Activated CD8-positive, alpha-beta T cell treated with anti-CD3 and anti-CD28 coated beads for 36 hours (primary cell): ENCODE results near the gene GRAMD2B. TPM values are rescaled to one million over a fixed set of nuclear protein-coding genes. Genes with fewer than 3 reads are reported as not detected.

ENCODE experiments used
- ATAC-seq: fragments of 200-7000 bp; cut with Tn5 transposase; one replicate; pipeline ENCODE4 v1.10.0; 2021; ENCODE audit warnings: mild to moderate bottlenecking, moderate library complexity
- CTCF ChIA-PET: fragments of 350-600 bp; sonication (Branson Sonifier 250); formaldehyde crosslinking; loops from one replicate; lab custom pipeline; 2021; ENCODE audit warnings: antibody characterized with exemption; lab: Charles Lee
- POLR2A ChIA-PET: fragments of 350-600 bp; sonication (Branson Sonifier 250); formaldehyde crosslinking; loops from one replicate; lab custom pipeline; 2021; ENCODE audit warnings: antibody characterized with exemption; lab: Charles Lee
- DNase-seq: peaks from one replicate; pipeline ENCODE4 v3.0.0-alpha.2; 2020
- H3K27ac Mint-ChIP-seq: one replicate; pipeline ENCODE4 v1.8.0; 2021; ENCODE audit warnings: mild to moderate bottlenecking, mixed read lengths
- H3K27me3 Mint-ChIP-seq: one replicate; pipeline ENCODE4 v1.8.0; 2021; ENCODE audit warnings: mixed read lengths
- H3K36me3 Mint-ChIP-seq: one replicate; pipeline ENCODE4 v1.8.0; 2021; ENCODE audit warnings: low read depth, mixed read lengths
- H3K4me1 Mint-ChIP-seq: one replicate; pipeline ENCODE4 v1.8.0; 2021; ENCODE audit warnings: low read depth, mixed read lengths
- H3K4me3 Mint-ChIP-seq: one replicate; pipeline ENCODE4 v1.8.0; 2021; ENCODE audit warnings: mild to moderate bottlenecking, moderate library complexity, mixed read lengths
- H3K9me3 Mint-ChIP-seq: one replicate; pipeline ENCODE4 v1.8.0; 2021; ENCODE audit warnings: mixed read lengths
- intact Hi-C: fragments of 100-400 bp; cut with micrococcal nuclease; formaldehyde crosslinking; loops from one replicate; pipeline ENCODE4 v1.10.0; 2022
- total RNA-seq, 2 experiments: library from RNA; stranded (reverse); gene quantifications; one replicate each; pipeline ENCODE4 v1.2.3, GENCODE V29; 2021
- TF ChIP-seq, protein P1 (sequence below): fragments of 200-600 bp; IDR thresholded peaks from one replicate; pipeline ENCODE4 v1.8.0; 2022; ENCODE audit warnings: antibody characterized with exemption, mild to moderate bottlenecking

Gene GRAMD2B
- total RNA-seq, 2 experiments from 2014 or later, result 8.0 to 8.4 TPM

DNA sequence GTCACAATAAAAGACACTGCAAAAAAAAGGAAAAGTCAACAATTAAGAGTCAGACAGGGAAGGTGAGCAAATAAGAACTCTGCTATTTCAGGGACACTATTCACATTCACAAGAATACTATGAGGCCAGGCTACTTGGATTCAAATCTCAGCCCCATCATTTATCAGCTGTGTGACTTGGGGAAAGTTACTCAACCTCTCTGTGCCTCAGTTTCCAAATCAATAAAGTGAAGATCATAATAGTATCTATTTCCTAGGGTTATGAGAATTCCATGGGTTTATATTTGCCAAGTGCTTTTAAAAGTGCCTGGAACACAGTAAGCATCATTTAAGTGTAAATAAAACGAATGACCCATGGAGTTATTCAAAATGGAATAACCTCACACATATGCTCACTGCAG, 115.4 kb downstream of the GRAMD2B start:
- H3K4me1 Mint-ChIP-seq, result no peaks in the 10 kb centered on the region
- no peaks in the 10 kb centered on the region for H3K36me3 Mint-ChIP-seq
- H3K27ac Mint-ChIP-seq, result no peak overlapping the region
- TF ChIP-seq, protein P1, sequence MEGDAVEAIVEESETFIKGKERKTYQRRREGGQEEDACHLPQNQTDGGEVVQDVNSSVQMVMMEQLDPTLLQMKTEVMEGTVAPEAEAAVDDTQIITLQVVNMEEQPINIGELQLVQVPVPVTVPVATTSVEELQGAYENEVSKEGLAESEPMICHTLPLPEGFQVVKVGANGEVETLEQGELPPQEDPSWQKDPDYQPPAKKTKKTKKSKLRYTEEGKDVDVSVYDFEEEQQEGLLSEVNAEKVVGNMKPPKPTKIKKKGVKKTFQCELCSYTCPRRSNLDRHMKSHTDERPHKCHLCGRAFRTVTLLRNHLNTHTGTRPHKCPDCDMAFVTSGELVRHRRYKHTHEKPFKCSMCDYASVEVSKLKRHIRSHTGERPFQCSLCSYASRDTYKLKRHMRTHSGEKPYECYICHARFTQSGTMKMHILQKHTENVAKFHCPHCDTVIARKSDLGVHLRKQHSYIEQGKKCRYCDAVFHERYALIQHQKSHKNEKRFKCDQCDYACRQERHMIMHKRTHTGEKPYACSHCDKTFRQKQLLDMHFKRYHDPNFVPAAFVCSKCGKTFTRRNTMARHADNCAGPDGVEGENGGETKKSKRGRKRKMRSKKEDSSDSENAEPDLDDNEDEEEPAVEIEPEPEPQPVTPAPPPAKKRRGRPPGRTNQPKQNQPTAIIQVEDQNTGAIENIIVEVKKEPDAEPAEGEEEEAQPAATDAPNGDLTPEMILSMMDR, result no peak
- intact Hi-C loops, result loop anchor here (2.0 kb wide), 1 partner anchor 184 kb away; no protein-coding TSS in a partner anchor
- ATAC-seq (no peak), DNase-seq (no peak)
- no peaks in the 10 kb centered on the region for H3K9me3 Mint-ChIP-seq
- no peak overlapping the region for H3K4me3 Mint-ChIP-seq
- ChIA-PET CTCF (interaction anchor here (0.6 to 11.2 kb wide), 18 partner anchors 10 to 206 kb away, joined by 3 to 206 read pairs (median 4); partner anchors contain the start of gene PHAX), POLR2A (no interaction called here)
- H3K27me3 Mint-ChIP-seq, result no peaks in the 10 kb centered on the region

DNA sequence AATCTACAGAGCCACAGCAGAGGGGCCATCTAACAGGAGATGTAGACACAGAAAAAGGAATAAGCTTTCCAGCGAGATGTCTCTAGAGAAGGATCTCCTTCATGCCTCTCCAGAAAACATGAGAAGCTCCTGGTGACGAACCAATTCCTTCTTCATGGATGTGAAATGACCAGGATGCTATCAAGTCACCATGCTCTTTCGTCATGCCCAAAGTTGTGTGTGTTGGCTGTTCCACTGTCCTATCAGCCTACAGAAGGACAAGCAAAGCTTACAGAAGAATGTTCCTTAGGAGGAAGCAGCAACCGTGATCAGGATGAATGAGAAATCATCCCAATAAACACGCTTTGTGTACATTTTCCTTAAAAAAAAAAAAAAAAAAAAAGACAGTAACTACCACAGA, 117.4 kb downstream of the GRAMD2B start:
- POLR2A ChIA-PET, result interaction anchor here (0.5 kb wide), 1 partner anchor 14 kb away, joined by 3 read pairs; no protein-coding TSS in a partner anchor
- H3K36me3 Mint-ChIP-seq, result no peaks in the 10 kb centered on the region
- intact Hi-C loops, result no loop called here

DNA sequence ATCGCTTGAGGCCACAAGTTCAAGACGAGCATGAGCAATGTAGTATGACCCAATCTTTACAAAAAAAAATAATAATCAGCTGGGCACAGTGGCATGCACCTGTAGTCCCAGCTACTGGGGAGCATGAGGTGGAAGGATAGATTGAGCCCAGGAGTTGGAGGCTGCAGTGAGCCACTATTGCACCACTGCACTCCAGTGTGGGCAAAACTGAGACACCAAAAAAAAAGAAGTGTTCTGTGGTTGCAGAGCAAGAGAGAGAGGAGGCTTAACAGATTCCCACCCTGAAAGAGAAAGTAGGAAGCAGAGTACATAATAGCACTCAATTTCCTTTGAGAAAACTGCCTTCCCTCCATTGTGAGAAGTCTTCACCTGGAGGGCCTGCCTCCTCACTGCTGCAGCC, 119.2 kb downstream of the GRAMD2B start:
- no peaks in the 10 kb centered on the region for H3K27me3 Mint-ChIP-seq
- ATAC-seq, result no peak
- no peak overlapping the region for H3K27ac Mint-ChIP-seq
- POLR2A ChIA-PET, result no interaction called here
- no peak for DNase-seq
- CTCF ChIA-PET, result interaction anchor here (0.6 to 11.2 kb wide), 5 partner anchors 42 to 670 kb away, joined by 3 to 206 read pairs (median 23); no protein-coding TSS in a partner anchor
- H3K4me3 Mint-ChIP-seq, result no peak overlapping the region
- no peaks in the 10 kb centered on the region for H3K4me1 Mint-ChIP-seq
- intact Hi-C loops, result no loop called here
- TF ChIP-seq, protein P1, result no peak
- H3K36me3 Mint-ChIP-seq, result no peaks in the 10 kb centered on the region
- H3K9me3 Mint-ChIP-seq, result no peaks in the 10 kb centered on the region

More for the DNA sequence above, 117.4 kb downstream of the GRAMD2B start:
- TF ChIP-seq, protein P1, result no peak
- DNase-seq (no peak), ATAC-seq (no peak)
- Mint-ChIP-seq H3K4me3 (no peak overlapping the region), H3K27me3 (no peaks in the 10 kb centered on the region), H3K27ac (no peak overlapping the region), H3K9me3 (no peaks in the 10 kb centered on the region), H3K4me1 (no peaks in the 10 kb centered on the region)
- CTCF ChIA-PET, result interaction anchor here (0.8 to 11.2 kb wide), 10 partner anchors 8 to 202 kb away, joined by 3 to 206 read pairs (median 5); no protein-coding TSS in a partner anchor

DNA sequence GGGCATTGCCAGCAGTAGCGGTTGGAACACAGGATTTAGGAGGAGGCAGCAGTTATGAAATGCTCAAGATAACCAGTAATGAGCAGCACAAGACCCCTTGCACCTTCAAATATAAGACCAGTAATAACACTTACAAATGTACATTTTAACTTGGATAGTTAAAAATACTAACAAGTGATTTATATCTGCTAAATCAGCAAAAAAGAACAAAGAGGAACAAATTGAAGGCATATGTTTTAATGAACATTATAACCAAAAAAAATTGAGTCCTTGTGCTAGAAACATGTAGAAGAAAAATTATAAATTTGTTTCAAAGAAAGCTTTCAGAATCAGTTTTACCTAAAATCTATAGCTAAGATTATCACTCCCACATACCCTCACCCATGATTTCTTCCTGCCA, 119.8 kb downstream of the GRAMD2B start:
- H3K9me3 Mint-ChIP-seq, result no peaks in the 10 kb centered on the region
- H3K27ac Mint-ChIP-seq, result no peak overlapping the region
- ATAC-seq (no peak), DNase-seq (no peak)
- intact Hi-C loops, result no loop called here
- TF ChIP-seq, protein P1, result no peak
- no peaks in the 10 kb centered on the region for H3K27me3 Mint-ChIP-seq
- CTCF ChIA-PET, result interaction anchor here (0.8 to 11.2 kb wide), 7 partner anchors 9 to 204 kb away, joined by 3 to 206 read pairs (median 5); no protein-coding TSS in a partner anchor
- no peaks in the 10 kb centered on the region for H3K36me3 Mint-ChIP-seq
- no peaks in the 10 kb centered on the region for H3K4me1 Mint-ChIP-seq
- H3K4me3 Mint-ChIP-seq, result no peak overlapping the region
- POLR2A ChIA-PET, result no interaction called here

DNA sequence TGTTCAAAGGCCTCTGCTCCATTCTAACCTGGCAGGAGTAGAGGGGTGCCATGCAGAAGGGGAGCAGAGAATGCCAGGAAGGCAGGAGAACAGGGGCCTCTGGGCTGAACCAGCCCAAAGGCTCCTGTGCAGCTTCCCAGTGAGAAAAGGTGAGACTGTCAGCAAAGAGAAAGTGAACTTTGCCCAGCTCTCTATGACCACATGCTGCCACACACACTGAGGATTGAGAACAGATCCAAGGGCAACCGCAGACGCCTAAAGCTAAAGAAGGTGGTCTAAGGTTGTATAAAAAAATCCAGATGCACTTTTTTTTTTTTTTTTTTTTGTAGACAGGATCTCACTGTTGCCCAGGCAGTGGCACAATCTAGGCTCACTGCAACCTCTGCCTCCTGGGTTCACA, 120.5 kb downstream of the GRAMD2B start:
- intact Hi-C loops, result no loop called here
- ATAC-seq, result no peak
- Mint-ChIP-seq H3K4me1 (no peaks in the 10 kb centered on the region), H3K27me3 (no peaks in the 10 kb centered on the region), H3K27ac (no peak overlapping the region), H3K36me3 (no peaks in the 10 kb centered on the region), H3K4me3 (no peak overlapping the region), H3K9me3 (no peaks in the 10 kb centered on the region)
- ChIA-PET CTCF (interaction anchor here (0.8 to 11.2 kb wide), 7 partner anchors 10 to 205 kb away, joined by 3 to 206 read pairs (median 5); no protein-coding TSS in a partner anchor), POLR2A (no interaction called here)
- TF ChIP-seq, protein P1, result no peak
- DNase-seq, result no peak
